ENCODE results near the gene BCAS3. TPM values are rescaled to one million over a fixed set of nuclear protein-coding genes. Genes with fewer than 3 reads are reported as not detected.

Gene BCAS3
- total and polyA plus RNA-seq, 2 donors (not counting 1 experiment from before 2014, with no cell fraction given) = 13.9 to 73.4 TPM

DNA sequence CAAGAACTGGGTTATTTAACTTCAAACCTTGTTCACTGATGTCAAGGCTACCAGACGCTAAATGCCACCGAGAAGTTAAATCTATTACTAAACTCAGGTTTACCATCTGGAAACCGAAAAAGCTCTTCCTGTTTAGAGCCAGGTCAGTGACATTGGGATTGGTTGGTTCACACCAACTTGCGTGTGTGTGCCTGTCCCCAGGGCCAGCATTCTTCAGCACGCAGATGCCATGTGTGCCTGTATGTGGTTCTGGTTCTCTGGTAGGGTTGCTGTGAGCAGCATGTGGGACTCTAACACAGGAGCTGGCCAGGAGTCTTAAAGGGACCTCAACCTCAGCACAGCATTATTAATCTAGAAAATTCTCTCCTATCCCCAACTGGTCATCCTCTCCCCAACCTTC is 703.9 kb downstream of the BCAS3 start:
- DNase-seq = no peak
- H3K4me3 Mint-ChIP-seq = no peak overlapping the region
- Histone ChIP-seq H4K20me1 (ENCODE audit: control insufficient read depth, insufficient read depth, low read length, poor library complexity, severe bottlenecking) (no peaks in the 10 kb centered on the region), H2AFZ (ENCODE audit: insufficient read depth, low read depth, low read length, poor library complexity, severe bottlenecking) (no peak overlapping the region), H3K27ac (ENCODE audit: low read length in 2 of 2) (no peak overlapping the region), H3K4me3 (ENCODE audit: control extremely low read depth in 1 of 5, extremely low read depth in 1 of 5, insufficient read depth in 1 of 5, low read depth in 2 of 5, low read length in 4 of 5) (no peak overlapping the region), H3K9me3 (ENCODE audit: control extremely low read depth in 1 of 3, control insufficient read depth in 2 of 3, insufficient read depth in 1 of 3, low read length in 2 of 3) (no peaks in the 10 kb centered on the region), H3K27me3 (replicated peaks in 1 of 4; ENCODE audit: control extremely low read depth in 1 of 4, control insufficient read depth in 3 of 4, insufficient read depth in 4 of 4, low read length in 3 of 4) (no peaks in the 10 kb centered on the region), H3K4me2 (replicated peaks; ENCODE audit: low read depth, low read length, poor library complexity, severe bottlenecking) (no peak overlapping the region), H3K79me2 (ENCODE audit: control insufficient read depth, insufficient read depth, low read length) (no peaks in the 10 kb centered on the region), H3K4me1 (ENCODE audit: control insufficient read depth in 2 of 2, insufficient read depth in 2 of 2, low read length in 2 of 2) (no peaks in the 10 kb centered on the region), H3K36me3 (replicated peaks in 1 of 2; ENCODE audit: control extremely low read depth in 1 of 2, control insufficient read depth in 1 of 2, extremely low read depth in 1 of 2, insufficient read depth in 2 of 2, low read length in 1 of 2) (no peaks in the 10 kb centered on the region), H3K9ac (ENCODE audit: low read length) (no peak overlapping the region)
- 96% methylated on average over 5 of the region's 5 CpGs for WGBS (ENCODE audit: insufficient coverage)
- no peak for TF ChIP-seq EZH2 (IDR thresholded peaks at IDR 0.05; ENCODE audit: borderline replicate concordance, insufficient read depth, low read depth, low read length, poor library complexity, severe bottlenecking)
- TF ChIP-seq, protein P1, sequence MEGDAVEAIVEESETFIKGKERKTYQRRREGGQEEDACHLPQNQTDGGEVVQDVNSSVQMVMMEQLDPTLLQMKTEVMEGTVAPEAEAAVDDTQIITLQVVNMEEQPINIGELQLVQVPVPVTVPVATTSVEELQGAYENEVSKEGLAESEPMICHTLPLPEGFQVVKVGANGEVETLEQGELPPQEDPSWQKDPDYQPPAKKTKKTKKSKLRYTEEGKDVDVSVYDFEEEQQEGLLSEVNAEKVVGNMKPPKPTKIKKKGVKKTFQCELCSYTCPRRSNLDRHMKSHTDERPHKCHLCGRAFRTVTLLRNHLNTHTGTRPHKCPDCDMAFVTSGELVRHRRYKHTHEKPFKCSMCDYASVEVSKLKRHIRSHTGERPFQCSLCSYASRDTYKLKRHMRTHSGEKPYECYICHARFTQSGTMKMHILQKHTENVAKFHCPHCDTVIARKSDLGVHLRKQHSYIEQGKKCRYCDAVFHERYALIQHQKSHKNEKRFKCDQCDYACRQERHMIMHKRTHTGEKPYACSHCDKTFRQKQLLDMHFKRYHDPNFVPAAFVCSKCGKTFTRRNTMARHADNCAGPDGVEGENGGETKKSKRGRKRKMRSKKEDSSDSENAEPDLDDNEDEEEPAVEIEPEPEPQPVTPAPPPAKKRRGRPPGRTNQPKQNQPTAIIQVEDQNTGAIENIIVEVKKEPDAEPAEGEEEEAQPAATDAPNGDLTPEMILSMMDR (IDR thresholded peaks at IDR 0.05) = no peak
- intact Hi-C loops (cut with micrococcal nuclease) = no loop called here
- ChIA-PET POLR2A (no interaction called here), CTCF (no interaction called here)
- H3K9me3 Mint-ChIP-seq (ENCODE audit: insufficient read depth) = no peaks in the 10 kb centered on the region
- ATAC-seq (ENCODE audit: low read depth) = no peak
- no peak overlapping the region for H3K27ac Mint-ChIP-seq
- H3K27me3 Mint-ChIP-seq = no peaks in the 10 kb centered on the region
- H3K4me1 Mint-ChIP-seq = no peaks in the 10 kb centered on the region

DNA sequence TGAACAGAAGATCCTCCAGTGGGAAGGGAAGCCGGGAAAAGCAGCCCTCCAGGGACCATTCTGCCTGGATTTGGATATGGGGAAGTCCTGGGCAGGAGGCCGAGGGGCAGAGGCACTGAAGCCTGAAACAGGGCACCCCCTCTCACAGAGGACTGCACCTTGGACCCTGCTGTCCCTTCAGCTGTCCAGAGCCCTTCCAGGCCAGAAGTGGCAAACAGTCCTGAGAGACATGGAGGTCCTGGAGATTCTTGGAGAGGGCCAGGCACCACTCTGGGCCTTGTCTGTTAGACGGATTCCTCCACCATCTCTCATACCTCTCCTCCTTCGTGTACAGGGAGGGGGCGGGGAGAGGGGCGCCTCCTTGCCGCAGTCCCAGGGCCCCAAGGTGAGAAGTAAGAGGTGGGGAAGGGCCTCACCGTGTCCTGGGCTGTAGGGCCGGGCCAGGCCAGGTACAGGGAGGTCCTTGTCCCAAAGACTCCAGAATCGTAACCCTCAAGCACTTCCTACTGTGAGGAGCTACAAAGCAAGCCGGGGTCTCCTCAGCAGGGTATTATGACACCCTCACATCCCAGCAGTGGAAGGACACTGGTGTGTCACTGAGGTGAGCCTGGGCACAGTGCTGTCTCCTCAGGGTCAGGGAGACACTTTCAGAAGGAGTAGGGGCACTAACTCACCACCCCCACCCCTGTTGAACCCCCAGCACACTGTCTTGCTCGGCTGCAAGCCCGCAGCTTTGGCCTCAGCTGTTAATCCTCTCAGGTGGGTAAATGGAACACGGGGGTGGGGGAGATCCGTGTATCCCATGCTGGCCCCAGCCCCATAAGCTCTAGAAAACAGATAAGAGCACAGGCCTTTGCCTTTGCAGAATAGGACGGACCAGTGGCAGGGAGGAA is 705.4 kb downstream of the BCAS3 start:
- H3K4me2 ChIP-seq (replicated peaks; ENCODE audit: low read depth, low read length, poor library complexity, severe bottlenecking) = no peak overlapping the region
- ChIA-PET CTCF (no interaction called here), POLR2A (no interaction called here)
- Mint-ChIP-seq H3K27me3 (no peaks in the 10 kb centered on the region), H3K4me1 (no peaks in the 10 kb centered on the region), H3K9me3 (ENCODE audit: insufficient read depth) (no peaks in the 10 kb centered on the region), H3K4me3 (no peak overlapping the region), H3K27ac (no peak overlapping the region)
- H3K79me2 ChIP-seq (ENCODE audit: control insufficient read depth, insufficient read depth, low read length) = no peaks in the 10 kb centered on the region
- H3K27me3 ChIP-seq (replicated peaks in 1 of 4; ENCODE audit: control extremely low read depth in 1 of 4, control insufficient read depth in 3 of 4, insufficient read depth in 4 of 4, low read length in 3 of 4) = no peaks in the 10 kb centered on the region
- no peak overlapping the region for H3K4me3 ChIP-seq (ENCODE audit: control extremely low read depth in 1 of 5, extremely low read depth in 1 of 5, insufficient read depth in 1 of 5, low read depth in 2 of 5, low read length in 4 of 5)
- intact Hi-C loops (cut with micrococcal nuclease) = no loop called here
- H3K9ac ChIP-seq (ENCODE audit: low read length) = no peak overlapping the region
- ATAC-seq (ENCODE audit: low read depth) (no peak), DNase-seq (no peak)
- H3K27ac ChIP-seq (ENCODE audit: low read length in 2 of 2) = no peak overlapping the region
- no peak for TF ChIP-seq EZH2 (IDR thresholded peaks at IDR 0.05; ENCODE audit: borderline replicate concordance, insufficient read depth, low read depth, low read length, poor library complexity, severe bottlenecking)
- TF ChIP-seq, protein P1 (IDR thresholded peaks at IDR 0.05) = no peak
- H3K36me3 ChIP-seq (replicated peaks in 1 of 2; ENCODE audit: control extremely low read depth in 1 of 2, control insufficient read depth in 1 of 2, extremely low read depth in 1 of 2, insufficient read depth in 2 of 2, low read length in 1 of 2) = no peaks in the 10 kb centered on the region
- no peaks in the 10 kb centered on the region for H3K4me1 ChIP-seq (ENCODE audit: control insufficient read depth in 2 of 2, insufficient read depth in 2 of 2, low read length in 2 of 2)
- 93% methylated on average over 8 of the region's 16 CpGs for WGBS (ENCODE audit: insufficient coverage)
- H3K9me3 ChIP-seq (ENCODE audit: control extremely low read depth in 1 of 3, control insufficient read depth in 2 of 3, insufficient read depth in 1 of 3, low read length in 2 of 3) = no peaks in the 10 kb centered on the region
- no peaks in the 10 kb centered on the region for H4K20me1 ChIP-seq (ENCODE audit: control insufficient read depth, insufficient read depth, low read length, poor library complexity, severe bottlenecking)
- H2AFZ ChIP-seq (ENCODE audit: insufficient read depth, low read depth, low read length, poor library complexity, severe bottlenecking) = no peak overlapping the region
